Adrenal gland (tissue), 5 donors: Measurements from ENCODE around the gene EVI5L.
"Not testable (repeated sequence)": the region's sequence is repeated elsewhere in the genome, so short reads cannot be mapped to it uniquely, and the experiment has no call there.

ENCODE experiments used
- CTCF ChIP-seq, 6 experiments: fragments of 450-650 bp in 4 of 6; fragments of 200-600 bp in 2 of 6; sonication (generic) in 1 of 6; IDR thresholded peaks; 1 replicate in 5 of 6; 2 replicates in 1 of 6; pipeline versions ENCODE4 v1.5.1 to v1.8.0; 2016 to 2021; ENCODE audit warnings: antibody characterized with exemption in 6 of 6, mild to moderate bottlenecking in 2 of 6, moderate library complexity in 1 of 6
- POLR2A ChIP-seq, 2 donors: fragments of 450-650 bp; IDR thresholded peaks; one replicate each; pipeline ENCODE4 v1.6.1; 2017; ENCODE audit warnings: antibody characterized with exemption in 2 of 2, mild to moderate bottlenecking in 2 of 2, moderate library complexity in 1 of 2
- donor health status: DM: no; HTN: no; CAD: no.

GRCh38 chr19:7792701-7793100, 37.3 kb upstream of the EVI5L start:
- TF ChIP-seq CTCF, POLR2A (IDR thresholded peaks at IDR 0.05): not testable (repeated sequence)
